Measurements from ENCODE around the gene MLLT11.

The MLLT11 gene

GRCh38 chr1:151048645-151049032 lies 11.6 kb upstream of the MLLT11 start:
- no peaks in the 10 kb centered on the region for H3K9me3 Mint-ChIP-seq
- peaks cover 31% of the 10 kb centered on the region for H3K4me1 Mint-ChIP-seq (ENCODE audit: low read depth)
- H3K27ac Mint-ChIP-seq, result no peak overlapping the region
- H3K36me3 Mint-ChIP-seq (ENCODE audit: low read depth), result peaks cover 29% of the 10 kb centered on the region
- H3K4me3 Mint-ChIP-seq, result peak overlapping the region; percentile 84
- no peaks in the 10 kb centered on the region for H3K27me3 Mint-ChIP-seq (ENCODE audit: low read depth)

DNA sequence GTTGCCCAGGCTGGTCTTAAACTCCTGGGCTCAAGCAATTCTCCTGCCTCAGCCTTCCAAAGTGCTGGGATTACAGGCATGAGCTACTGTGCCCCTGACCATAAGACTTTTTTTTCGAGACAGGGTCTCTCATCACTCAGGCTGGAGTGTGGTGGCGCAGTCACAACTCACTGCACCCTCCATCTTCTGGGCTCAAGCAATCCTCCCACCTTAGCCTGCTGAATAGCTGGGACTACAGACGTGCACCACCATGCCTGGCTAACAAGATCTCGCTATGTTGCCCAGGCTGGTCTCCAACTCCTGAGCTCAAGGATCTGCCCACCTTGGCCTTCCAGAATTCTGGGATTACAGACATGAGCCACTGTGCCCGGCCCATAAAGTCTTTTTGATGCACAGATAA lies 10.7 kb upstream of the MLLT11 start:
- no peaks in the 10 kb centered on the region for H3K27me3 Mint-ChIP-seq (ENCODE audit: low read depth)
- H3K4me3 Mint-ChIP-seq, result no peak overlapping the region
- peaks cover 31% of the 10 kb centered on the region for H3K36me3 Mint-ChIP-seq (ENCODE audit: low read depth)
- H3K4me1 Mint-ChIP-seq (ENCODE audit: low read depth), result peaks cover 32% of the 10 kb centered on the region
- H3K27ac Mint-ChIP-seq, result no peak overlapping the region
- no peaks in the 10 kb centered on the region for H3K9me3 Mint-ChIP-seq

- no peak overlapping the region for H3K27ac Mint-ChIP-seq
- no peak overlapping the region for H3K4me3 Mint-ChIP-seq
- no peaks in the 10 kb centered on the region for H3K9me3 Mint-ChIP-seq
- H3K36me3 Mint-ChIP-seq (ENCODE audit: low read depth), result peaks cover 36% of the 10 kb centered on the region
- no peaks in the 10 kb centered on the region for H3K27me3 Mint-ChIP-seq (ENCODE audit: low read depth)
- peaks cover 36% of the 10 kb centered on the region for H3K4me1 Mint-ChIP-seq (ENCODE audit: low read depth)
These were observed 10.0 kb upstream of the MLLT11 start for GRCh38 chr1:151050051-151050688.

GRCh38 chr1:151051356-151052009 lies 8.7 kb upstream of the MLLT11 start:
- Mint-ChIP-seq H3K4me1 (ENCODE audit: low read depth) (peaks cover 42% of the 10 kb centered on the region), H3K27me3 (ENCODE audit: low read depth) (no peaks in the 10 kb centered on the region), H3K4me3 (no peak overlapping the region), H3K27ac (no peak overlapping the region), H3K9me3 (no peaks in the 10 kb centered on the region), H3K36me3 (ENCODE audit: low read depth) (peaks cover 44% of the 10 kb centered on the region)

DNA sequence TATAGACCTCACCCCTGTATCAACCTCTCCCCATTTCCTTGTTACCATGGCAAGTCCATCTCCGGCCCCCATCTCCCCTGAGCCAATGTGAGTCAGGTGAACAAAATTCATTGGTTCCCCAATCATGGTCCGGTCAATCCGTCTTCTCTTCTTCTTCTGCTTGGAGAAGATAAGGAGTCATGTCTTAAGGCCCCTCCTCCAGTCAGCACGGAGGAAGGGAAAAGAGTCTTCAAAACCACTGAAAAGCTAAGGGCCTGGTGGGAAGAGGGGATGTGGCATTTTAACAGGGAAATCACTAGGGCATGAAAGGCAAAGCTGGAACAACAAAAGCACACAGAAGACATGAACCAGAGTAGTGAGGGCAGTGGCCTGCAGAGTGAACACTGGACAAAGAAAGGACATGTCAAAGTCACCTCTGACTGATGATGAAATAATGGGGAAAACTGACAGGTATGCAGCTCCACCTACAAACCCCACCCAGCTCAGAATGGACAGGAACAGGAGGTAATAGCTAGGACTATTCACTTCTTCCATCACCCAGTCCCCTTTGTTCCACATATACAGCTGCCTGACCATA lies 5.1 kb upstream of the MLLT11 start:
- Mint-ChIP-seq H3K27ac (peak overlapping the region; percentile 95), H3K9me3 (no peaks in the 10 kb centered on the region), H3K4me1 (ENCODE audit: low read depth) (peaks cover 45% of the 10 kb centered on the region), H3K4me3 (peak overlapping the region; percentile 99), H3K36me3 (ENCODE audit: low read depth) (peaks cover 67% of the 10 kb centered on the region), H3K27me3 (ENCODE audit: low read depth) (no peaks in the 10 kb centered on the region)

GRCh38 chr1:151055581-151055980 lies 4.6 kb upstream of the MLLT11 start:
- peaks cover 44% of the 10 kb centered on the region for H3K4me1 Mint-ChIP-seq (ENCODE audit: low read depth)
- peaks cover 66% of the 10 kb centered on the region for H3K36me3 Mint-ChIP-seq (ENCODE audit: low read depth)
- no peaks in the 10 kb centered on the region for H3K27me3 Mint-ChIP-seq (ENCODE audit: low read depth)
- H3K4me3 Mint-ChIP-seq, result peak overlapping the region; percentile 99
- H3K27ac Mint-ChIP-seq, result peak overlapping the region; percentile 95
- no peaks in the 10 kb centered on the region for H3K9me3 Mint-ChIP-seq

DNA sequence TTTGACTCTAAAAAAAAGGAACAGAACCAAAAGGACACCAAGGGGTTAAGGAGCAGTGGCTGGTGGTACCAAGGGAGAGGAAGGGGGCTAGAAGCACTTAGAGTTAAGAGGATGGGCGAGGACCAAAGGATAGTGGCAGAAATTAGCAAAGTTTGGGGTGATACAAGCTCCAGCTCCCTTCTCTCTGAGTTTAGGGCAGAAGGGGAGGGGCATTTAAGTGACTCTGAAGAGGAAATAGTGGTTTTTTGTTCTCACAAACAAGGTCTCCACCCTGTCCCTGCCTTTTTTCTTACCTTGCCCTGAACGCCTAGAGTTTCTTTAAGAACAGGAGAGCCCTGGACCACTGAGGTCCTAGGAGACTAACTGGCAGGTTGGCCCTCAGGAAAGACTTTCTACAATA lies 4.0 kb upstream of the MLLT11 start:
- no peaks in the 10 kb centered on the region for H3K27me3 Mint-ChIP-seq (ENCODE audit: low read depth)

DNA sequence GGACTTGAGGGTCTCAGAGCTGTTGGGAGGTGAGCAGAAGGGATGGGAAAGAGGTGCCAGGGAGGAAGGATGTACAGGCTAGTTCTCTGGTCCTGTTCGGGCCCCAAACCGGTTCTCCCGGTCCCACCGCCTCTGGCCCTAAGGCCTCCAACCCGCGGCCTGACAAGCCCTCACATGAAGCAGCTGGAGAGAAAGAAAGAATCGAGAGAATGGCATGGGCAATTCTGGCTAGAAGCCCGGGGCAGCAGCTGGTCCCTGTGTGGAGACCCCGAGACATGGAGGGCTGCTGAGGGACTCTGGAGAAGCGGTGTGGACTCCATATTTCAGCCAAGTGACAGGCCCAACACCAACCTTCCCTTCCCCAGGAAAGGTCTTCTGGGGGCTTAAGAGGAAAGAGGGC lies 1.5 kb upstream of the MLLT11 start:
- Mint-ChIP-seq H3K9me3 (no peaks in the 10 kb centered on the region), H3K27ac (peak overlapping the region; percentile 95), H3K27me3 (ENCODE audit: low read depth) (no peaks in the 10 kb centered on the region), H3K4me3 (peak overlapping the region; percentile 99), H3K36me3 (ENCODE audit: low read depth) (peaks cover 48% of the 10 kb centered on the region), H3K4me1 (ENCODE audit: low read depth) (peaks cover 44% of the 10 kb centered on the region)

More for the DNA sequence above, 4.0 kb upstream of the MLLT11 start:
- peaks cover 66% of the 10 kb centered on the region for H3K36me3 Mint-ChIP-seq (ENCODE audit: low read depth)
- H3K4me3 Mint-ChIP-seq, result peak overlapping the region; percentile 99
- H3K9me3 Mint-ChIP-seq, result no peaks in the 10 kb centered on the region
- peak overlapping the region; percentile 95 for H3K27ac Mint-ChIP-seq
- H3K4me1 Mint-ChIP-seq (ENCODE audit: low read depth), result peaks cover 47% of the 10 kb centered on the region

- Mint-ChIP-seq H3K27me3 (ENCODE audit: low read depth) (no peaks in the 10 kb centered on the region), H3K4me3 (peak within 1 kb of the TSS; percentile 99), H3K36me3 (ENCODE audit: low read depth) (peaks cover 45% of the 10 kb centered on the region), H3K9me3 (no peaks in the 10 kb centered on the region), H3K27ac (peak within 1 kb of the TSS; percentile 95), H3K4me1 (ENCODE audit: low read depth) (peaks cover 44% of the 10 kb centered on the region)
These were observed 839 bp upstream of the MLLT11 start, which contains the start of gene CDC42SE1 for GRCh38 chr1:151059109-151060006. Gene CDC42SE1, minus strand, starts transcription at chr1:151059622. Its CDS starts 3,892 bp downstream, at chr1:151055730.

- Mint-ChIP-seq H3K4me3 (peak overlapping the region; percentile 99), H3K4me1 (ENCODE audit: low read depth) (peaks cover 35% of the 10 kb centered on the region), H3K27ac (peak overlapping the region; percentile 95)
These were observed 642 bp downstream of the MLLT11 start for GRCh38 chr1:151060657-151061421.

GRCh38 chr1:151061704-151062103 lies 1.5 kb downstream of the MLLT11 start:
- H3K4me3 Mint-ChIP-seq, result no peak overlapping the region
- peaks cover 27% of the 10 kb centered on the region for H3K36me3 Mint-ChIP-seq (ENCODE audit: low read depth)
- H3K27me3 Mint-ChIP-seq (ENCODE audit: low read depth), result no peaks in the 10 kb centered on the region
- H3K27ac Mint-ChIP-seq, result no peak overlapping the region
- peaks cover 28% of the 10 kb centered on the region for H3K4me1 Mint-ChIP-seq (ENCODE audit: low read depth)
- H3K9me3 Mint-ChIP-seq, result no peaks in the 10 kb centered on the region

More at GRCh38 chr1:151060657-151061421, 642 bp downstream of the MLLT11 start:
- Mint-ChIP-seq H3K36me3 (ENCODE audit: low read depth) (peaks cover 33% of the 10 kb centered on the region), H3K9me3 (no peaks in the 10 kb centered on the region), H3K27me3 (ENCODE audit: low read depth) (no peaks in the 10 kb centered on the region)

GRCh38 chr1:151062741-151063371 lies 2.7 kb downstream of the MLLT11 start:
- H3K27ac Mint-ChIP-seq, result no peak overlapping the region
- no peaks in the 10 kb centered on the region for H3K27me3 Mint-ChIP-seq (ENCODE audit: low read depth)
- H3K4me1 Mint-ChIP-seq (ENCODE audit: low read depth), result peaks cover 20% of the 10 kb centered on the region
- peaks cover 19% of the 10 kb centered on the region for H3K36me3 Mint-ChIP-seq (ENCODE audit: low read depth)
- H3K4me3 Mint-ChIP-seq, result no peak overlapping the region
- no peaks in the 10 kb centered on the region for H3K9me3 Mint-ChIP-seq

DNA sequence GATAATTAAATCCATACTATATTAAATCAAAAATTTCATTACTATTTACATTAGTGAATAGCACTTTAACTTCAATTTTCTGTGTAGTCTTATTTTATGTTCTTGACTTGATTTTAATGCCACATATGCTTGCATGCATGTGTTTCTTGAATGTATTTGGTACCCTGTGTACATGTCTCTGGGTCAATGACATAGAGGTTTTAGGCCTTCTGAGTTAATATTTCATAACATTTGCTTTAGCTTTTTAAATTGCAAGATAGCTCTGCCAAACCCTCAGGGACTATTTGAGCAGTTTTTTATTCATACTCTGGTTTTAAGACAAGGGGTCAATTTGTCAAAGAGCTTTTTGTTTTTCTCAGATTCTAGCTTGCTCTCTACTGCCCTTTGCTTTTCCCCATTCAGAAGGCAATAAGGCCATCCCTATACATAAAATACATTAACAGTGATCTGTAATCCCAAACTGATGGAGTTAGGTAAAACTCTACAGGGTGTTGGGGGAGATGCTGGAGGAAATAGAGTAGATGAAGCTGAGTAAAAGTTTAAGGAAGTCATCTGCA lies 5.0 kb downstream of the MLLT11 start:
- Mint-ChIP-seq H3K4me3 (no peak overlapping the region), H3K9me3 (no peaks in the 10 kb centered on the region), H3K36me3 (ENCODE audit: low read depth) (peaks cover 10% of the 10 kb centered on the region), H3K4me1 (ENCODE audit: low read depth) (peaks cover 14% of the 10 kb centered on the region), H3K27me3 (ENCODE audit: low read depth) (no peaks in the 10 kb centered on the region), H3K27ac (no peak overlapping the region)

Measured in T-helper 1 cell treated with Interleukin-12 subunit alpha and Interleukin-12 subunit beta and Interleukin-4 antibody, amounts not matched to agents 30 μg/mL and 1 μg/mL, for 36 hours (primary cell).